HepG2 (cell line): ENCODE measurements around the gene NSMF. TPM values are rescaled to one million over a fixed set of nuclear protein-coding genes. Genes with fewer than 3 reads are reported as not detected.
A peak's percentile ranks its signal among the peaks of the same experiment; 100 is the strongest.

Source experiments
- FOXC1 ChIP-seq: sonication (generic); formaldehyde crosslinking; IDR thresholded peaks from 2 replicates; pipeline ENCODE4 v1.8.0; 2022; ENCODE audit warnings: mild to moderate bottlenecking, missing genetic modification reagents, borderline replicate concordance
- FOXJ3 ChIP-seq: sonication (generic); formaldehyde crosslinking; IDR thresholded peaks from 2 replicates; pipeline ENCODE4 v1.4.0; 2020; ENCODE audit warnings: missing genetic modification reagents, mild to moderate bottlenecking, borderline replicate concordance
- GTF2F1 ChIP-seq: fragments of 150-350 bp; IDR thresholded peaks from 2 replicates; pipeline ENCODE4 v1.6.1; 2014; ENCODE audit warnings: low read length
- HCFC1 ChIP-seq: fragments of 150-350 bp; IDR thresholded peaks from 2 replicates; pipeline ENCODE4 v1.6.1; 2014; ENCODE audit warnings: low read depth, low read length
- MAZ ChIP-seq, 2 experiments: sonication (generic) in 1 of 2; formaldehyde crosslinking in 1 of 2; IDR thresholded peaks; 2 replicates each; pipeline versions ENCODE4 v1.5.0 to v1.6.1; 2012 to 2020; ENCODE audit warnings: low read depth in 2 of 2, mild to moderate bottlenecking in 2 of 2, borderline replicate concordance in 1 of 2, improper control_type of control experiment in 1 of 2, low read length in 1 of 2, missing genetic modification reagents in 1 of 2, moderate library complexity in 1 of 2
- MYC ChIP-seq: sonication (generic); formaldehyde crosslinking; IDR thresholded peaks from 2 replicates; pipeline ENCODE4 v1.9.0; 2021; ENCODE audit warnings: missing genetic modification reagents, borderline replicate concordance
- NFYC ChIP-seq: IDR thresholded peaks from 2 replicates; pipeline ENCODE4 v1.6.1; 2016; ENCODE audit warnings: missing genetic modification reagents, missing compliant biosample characterization
- NKX3-1 ChIP-seq: sonication (generic); formaldehyde crosslinking; IDR thresholded peaks from 2 replicates; pipeline ENCODE4 v1.5.0; 2020; ENCODE audit warnings: missing genetic modification reagents
- SATB2 ChIP-seq: sonication (generic); formaldehyde crosslinking; IDR thresholded peaks from 2 replicates; pipeline ENCODE4 v1.5.0; 2020; ENCODE audit warnings: missing genetic modification reagents
- SMAD1 ChIP-seq: sonication (generic); formaldehyde crosslinking; IDR thresholded peaks from 2 replicates; pipeline ENCODE4 v1.4.0; 2020; ENCODE audit warnings: missing genetic modification reagents, low read depth, mild to moderate bottlenecking, borderline replicate concordance
- TBL1XR1 ChIP-seq: fragments of 150-350 bp; IDR thresholded peaks from 2 replicates; pipeline ENCODE4 v1.6.1; 2014; ENCODE audit warnings: borderline replicate concordance, low read length; ENCODE audit not compliant: partially characterized antibody
- THAP8 ChIP-seq: sonication (generic); formaldehyde crosslinking; IDR thresholded peaks from 2 replicates; pipeline ENCODE4 v1.5.1; 2020; ENCODE audit warnings: missing genetic modification reagents, mild to moderate bottlenecking, borderline replicate concordance
- ZKSCAN8 ChIP-seq: IDR thresholded peaks from 2 replicates; pipeline ENCODE4 v1.6.1; 2016; ENCODE audit warnings: borderline replicate concordance, missing genetic modification reagents, missing compliant biosample characterization
- ZMYM2 ChIP-seq: sonication (generic); formaldehyde crosslinking; IDR thresholded peaks from 2 replicates; pipeline ENCODE4 v1.8.0; 2022; ENCODE audit warnings: mild to moderate bottlenecking, missing genetic modification reagents
- ZNF101 ChIP-seq: sonication (generic); formaldehyde crosslinking; IDR thresholded peaks from 2 replicates; pipeline ENCODE4 v1.4.0; 2020; ENCODE audit warnings: mild to moderate bottlenecking, low read depth, missing genetic modification reagents, borderline replicate concordance
- ZNF143 ChIP-seq: sonication (generic); formaldehyde crosslinking; IDR thresholded peaks from 2 replicates; pipeline ENCODE4 v1.4.0; 2020; ENCODE audit warnings: missing genetic modification reagents
- ZNF337 ChIP-seq: sonication (generic); formaldehyde crosslinking; IDR thresholded peaks from 2 replicates; pipeline ENCODE4 v1.5.1; 2020; ENCODE audit warnings: missing genetic modification reagents, low read depth, mild to moderate bottlenecking, borderline replicate concordance
- ZNF678 ChIP-seq: sonication (generic); formaldehyde crosslinking; IDR thresholded peaks from 2 replicates; pipeline ENCODE4 v1.4.0; 2020; ENCODE audit warnings: mild to moderate bottlenecking, missing genetic modification reagents
- ZNF768 ChIP-seq: sonication (generic); formaldehyde crosslinking; IDR thresholded peaks from 2 replicates; pipeline ENCODE4 v1.4.0; 2020; ENCODE audit warnings: missing genetic modification reagents
- ZNF878 ChIP-seq: sonication (generic); formaldehyde crosslinking; IDR thresholded peaks from 2 replicates; pipeline ENCODE4 v1.8.1; 2023; ENCODE audit warnings: mild to moderate bottlenecking, missing genetic modification reagents, moderate library complexity
- polyA plus RNA-seq, 8 experiments: library from polyadenylated mRNA; depleted of rRNA in 3 of 8; stranded (reverse) in 7 of 8; unstranded in 1 of 8; fragments of >200 nt; fragmentation: Illumina TruSeq in 4 of 8; extraction: Trizol in 4 of 8; gene quantifications; 2 replicates each; pipeline versions ENCODE4 v1.2.1 to v1.2.3, GENCODE V29; 2011 to 2016; ENCODE audit warnings: low read depth in 4 of 8, missing spikeins in 1 of 8, mixed read lengths in 1 of 8; ENCODE audit not compliant: insufficient read depth in 1 of 8
- total RNA-seq, 5 experiments: library from RNA; depleted of rRNA; stranded (reverse); fragments of >200 nt; fragmentation: Illumina TruSeq; extraction: Trizol; gene quantifications; 2 replicates each; pipeline ENCODE4 v1.2.3, GENCODE V29; 2016; ENCODE audit warnings: low read depth in 1 of 5
- TF ChIP-seq, protein P1 (sequence below): sonication (generic); formaldehyde crosslinking; IDR thresholded peaks from 2 replicates; pipeline ENCODE4 v1.5.0; 2020; ENCODE audit warnings: mild to moderate bottlenecking, missing genetic modification reagents, moderate library complexity
- TF ChIP-seq, protein P2 (sequence below): sonication (generic); formaldehyde crosslinking; IDR thresholded peaks from 2 replicates; pipeline ENCODE4 v1.5.1; 2020; ENCODE audit warnings: missing genetic modification reagents, mild to moderate bottlenecking, borderline replicate concordance
- TF ChIP-seq, protein P3 (sequence below): sonication (generic); formaldehyde crosslinking; IDR thresholded peaks from 2 replicates; pipeline ENCODE4 v1.5.0; 2020; ENCODE audit warnings: missing genetic modification reagents

NSMF gene
- total and polyA plus RNA-seq, 2 of the 13 experiments (the other 11 are each of a cell fraction or from before 2014, with no cell fraction given) = 44.3 to 183 TPM

DNA sequence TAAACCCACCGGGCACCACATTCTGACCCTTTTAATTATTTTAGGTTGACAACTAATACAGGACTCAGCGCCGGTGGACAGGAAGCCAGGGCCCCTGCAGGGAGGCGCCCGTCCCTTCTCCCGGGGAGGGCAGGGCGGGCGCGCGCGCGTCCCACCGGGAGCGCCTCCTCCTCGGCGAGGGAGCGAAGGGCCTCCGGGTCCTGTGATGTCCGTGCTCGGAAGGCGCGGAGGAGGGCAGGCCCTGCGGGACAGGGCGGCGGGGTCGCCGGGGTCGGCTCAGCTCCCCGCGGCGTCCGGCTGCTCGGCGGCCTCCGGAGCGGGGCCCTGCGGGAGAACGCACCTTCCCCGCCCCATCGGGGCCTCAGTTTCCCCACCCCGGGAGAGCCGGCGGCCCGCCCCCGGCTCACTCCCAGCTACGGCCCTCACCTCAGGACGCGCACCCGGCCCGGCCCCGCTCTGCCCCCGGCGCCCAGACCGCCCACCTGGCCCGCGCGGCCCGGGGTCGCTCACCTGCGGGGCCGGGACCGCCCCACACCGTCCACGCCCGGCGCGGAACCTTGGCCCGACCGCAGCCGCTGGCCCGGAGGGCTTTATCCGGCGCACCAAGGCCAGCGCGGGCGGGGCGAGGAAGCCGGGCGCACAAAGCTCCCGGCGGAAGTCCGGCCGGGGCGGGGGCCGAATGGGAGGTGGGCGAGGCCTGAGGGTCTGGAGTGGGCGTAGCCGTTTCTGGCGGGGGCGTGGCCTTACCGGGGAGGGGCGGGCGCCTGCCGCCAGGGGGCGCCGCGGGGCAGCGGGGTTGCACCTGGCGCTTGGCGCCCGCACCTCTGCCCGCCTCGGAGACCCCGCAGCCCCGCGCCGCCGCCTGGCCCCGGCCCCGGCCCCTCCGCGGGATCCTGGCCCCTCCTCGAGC, 36.3 kb downstream of the NSMF start, which contains the start of the genes EXD3 and NOXA1 (continued):
- TF ChIP-seq THAP8 (CRISPR knock-in tag) (no peak), ZNF768 (CRISPR knock-in tag) (peak; percentile 79; the same call in 1 of the 2 replicates), FOXC1 (peak; percentile 74; the same call in 1 of the 2 replicates), ZKSCAN8 (CRISPR knock-in tag) (no peak), MAZ (IDR thresholded peaks at IDR 0.05; ENCODE audit: borderline replicate concordance, low read depth, low read length) (peak; percentile 98), MAZ (CRISPR knock-in tag; IDR thresholded peaks at IDR 0.05; ENCODE audit: low read depth) (peak; percentile 98), SATB2 (CRISPR knock-in tag) (0 out of 2 replicates have a peak, but pooled peaks have one; percentile 28), NFYC (CRISPR knock-in tag) (no peak), ZNF878 (CRISPR knock-in tag) (no peak), ZNF101 (CRISPR knock-in tag) (no peak), ZNF678 (no peak), GTF2F1 (no peak), NKX3-1 (CRISPR knock-in tag) (no peak), ZNF337 (CRISPR knock-in tag) (no peak), FOXJ3 (CRISPR knock-in tag) (no peak), MYC (CRISPR knock-in tag) (peak; percentile 83), SMAD1 (CRISPR knock-in tag) (no peak), HCFC1 (peak; percentile 75), ZMYM2 (CRISPR knock-in tag) (no peak), TBL1XR1 (no peak), ZNF143 (CRISPR knock-in tag) (peak; percentile 32; the same call in 1 of the 2 replicates)
- TF ChIP-seq, protein P1, sequence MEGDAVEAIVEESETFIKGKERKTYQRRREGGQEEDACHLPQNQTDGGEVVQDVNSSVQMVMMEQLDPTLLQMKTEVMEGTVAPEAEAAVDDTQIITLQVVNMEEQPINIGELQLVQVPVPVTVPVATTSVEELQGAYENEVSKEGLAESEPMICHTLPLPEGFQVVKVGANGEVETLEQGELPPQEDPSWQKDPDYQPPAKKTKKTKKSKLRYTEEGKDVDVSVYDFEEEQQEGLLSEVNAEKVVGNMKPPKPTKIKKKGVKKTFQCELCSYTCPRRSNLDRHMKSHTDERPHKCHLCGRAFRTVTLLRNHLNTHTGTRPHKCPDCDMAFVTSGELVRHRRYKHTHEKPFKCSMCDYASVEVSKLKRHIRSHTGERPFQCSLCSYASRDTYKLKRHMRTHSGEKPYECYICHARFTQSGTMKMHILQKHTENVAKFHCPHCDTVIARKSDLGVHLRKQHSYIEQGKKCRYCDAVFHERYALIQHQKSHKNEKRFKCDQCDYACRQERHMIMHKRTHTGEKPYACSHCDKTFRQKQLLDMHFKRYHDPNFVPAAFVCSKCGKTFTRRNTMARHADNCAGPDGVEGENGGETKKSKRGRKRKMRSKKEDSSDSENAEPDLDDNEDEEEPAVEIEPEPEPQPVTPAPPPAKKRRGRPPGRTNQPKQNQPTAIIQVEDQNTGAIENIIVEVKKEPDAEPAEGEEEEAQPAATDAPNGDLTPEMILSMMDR (CRISPR knock-in tag) = peak; percentile 71
- TF ChIP-seq, protein P2, sequence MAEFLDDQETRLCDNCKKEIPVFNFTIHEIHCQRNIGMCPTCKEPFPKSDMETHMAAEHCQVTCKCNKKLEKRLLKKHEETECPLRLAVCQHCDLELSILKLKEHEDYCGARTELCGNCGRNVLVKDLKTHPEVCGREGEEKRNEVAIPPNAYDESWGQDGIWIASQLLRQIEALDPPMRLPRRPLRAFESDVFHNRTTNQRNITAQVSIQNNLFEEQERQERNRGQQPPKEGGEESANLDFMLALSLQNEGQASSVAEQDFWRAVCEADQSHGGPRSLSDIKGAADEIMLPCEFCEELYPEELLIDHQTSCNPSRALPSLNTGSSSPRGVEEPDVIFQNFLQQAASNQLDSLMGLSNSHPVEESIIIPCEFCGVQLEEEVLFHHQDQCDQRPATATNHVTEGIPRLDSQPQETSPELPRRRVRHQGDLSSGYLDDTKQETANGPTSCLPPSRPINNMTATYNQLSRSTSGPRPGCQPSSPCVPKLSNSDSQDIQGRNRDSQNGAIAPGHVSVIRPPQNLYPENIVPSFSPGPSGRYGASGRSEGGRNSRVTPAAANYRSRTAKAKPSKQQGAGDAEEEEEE (CRISPR knock-in tag) = no peak
- TF ChIP-seq, protein P3, sequence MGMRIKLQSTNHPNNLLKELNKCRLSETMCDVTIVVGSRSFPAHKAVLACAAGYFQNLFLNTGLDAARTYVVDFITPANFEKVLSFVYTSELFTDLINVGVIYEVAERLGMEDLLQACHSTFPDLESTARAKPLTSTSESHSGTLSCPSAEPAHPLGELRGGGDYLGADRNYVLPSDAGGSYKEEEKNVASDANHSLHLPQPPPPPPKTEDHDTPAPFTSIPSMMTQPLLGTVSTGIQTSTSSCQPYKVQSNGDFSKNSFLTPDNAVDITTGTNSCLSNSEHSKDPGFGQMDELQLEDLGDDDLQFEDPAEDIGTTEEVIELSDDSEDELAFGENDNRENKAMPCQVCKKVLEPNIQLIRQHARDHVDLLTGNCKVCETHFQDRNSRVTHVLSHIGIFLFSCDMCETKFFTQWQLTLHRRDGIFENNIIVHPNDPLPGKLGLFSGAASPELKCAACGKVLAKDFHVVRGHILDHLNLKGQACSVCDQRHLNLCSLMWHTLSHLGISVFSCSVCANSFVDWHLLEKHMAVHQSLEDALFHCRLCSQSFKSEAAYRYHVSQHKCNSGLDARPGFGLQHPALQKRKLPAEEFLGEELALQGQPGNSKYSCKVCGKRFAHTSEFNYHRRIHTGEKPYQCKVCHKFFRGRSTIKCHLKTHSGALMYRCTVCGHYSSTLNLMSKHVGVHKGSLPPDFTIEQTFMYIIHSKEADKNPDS (CRISPR knock-in tag) = 0 out of 2 replicates have a peak, but pooled peaks have one; percentile 75
